Measurements from ENCODE around the gene ANXA1. TPM values are rescaled to one million over a fixed set of nuclear protein-coding genes. Genes with fewer than 3 reads are reported as not detected.

Gene ANXA1
- total RNA-seq, 1 experiment from 2014 or later = 34.4 TPM

GRCh38 chr9:73199886-73200285 is 48.2 kb downstream of the ANXA1 start:
- H3K9me3 ChIP-seq (replicated peaks) = no peaks in the 10 kb centered on the region
- no peaks in the 10 kb centered on the region for H3K36me3 ChIP-seq
- H3K27me3 ChIP-seq = 0 out of 2 replicates have a peak, but pooled peaks cover 7% of the 10 kb centered on the region
- no peaks in the 10 kb centered on the region for H3K4me1 ChIP-seq
- H3K4me3 ChIP-seq = no peak overlapping the region
- H3K27ac ChIP-seq = no peak overlapping the region
- DNase-seq = peak in 1 of 2 experiments; percentile 25

GRCh38 chr9:73200694-73201452 is 49.2 kb downstream of the ANXA1 start:
- no peaks in the 10 kb centered on the region for H3K9me3 ChIP-seq (replicated peaks)
- H3K4me1 ChIP-seq = no peaks in the 10 kb centered on the region

GRCh38 chr9:73202980-73203379 is 51.3 kb downstream of the ANXA1 start:
- H3K4me1 ChIP-seq = no peaks in the 10 kb centered on the region
- H3K27me3 ChIP-seq = peaks cover 10% of the 10 kb centered on the region; the same call in 1 of the 2 replicates
- H3K9me3 ChIP-seq (replicated peaks) = no peaks in the 10 kb centered on the region
- no peaks in the 10 kb centered on the region for H3K36me3 ChIP-seq
- no peak overlapping the region for H3K27ac ChIP-seq
- DNase-seq = no peak
- no peak overlapping the region for H3K4me3 ChIP-seq

More at GRCh38 chr9:73200694-73201452, 49.2 kb downstream of the ANXA1 start:
- peak in 1 of 2 experiments; percentile 51 for DNase-seq
- H3K27me3 ChIP-seq = 0 out of 2 replicates have a peak, but pooled peaks cover 7% of the 10 kb centered on the region
- H3K4me3 ChIP-seq = no peak overlapping the region
- no peaks in the 10 kb centered on the region for H3K36me3 ChIP-seq
- no peak overlapping the region for H3K27ac ChIP-seq

GRCh38 chr9:73204936-73205335 is 53.3 kb downstream of the ANXA1 start:
- DNase-seq = no peak
- Histone ChIP-seq H3K4me3 (no peak overlapping the region), H3K36me3 (no peaks in the 10 kb centered on the region), H3K9me3 (replicated peaks) (no peaks in the 10 kb centered on the region), H3K27me3 (peaks cover 11% of the 10 kb centered on the region; the same call in 1 of the 2 replicates), H3K27ac (no peak overlapping the region), H3K4me1 (no peaks in the 10 kb centered on the region)

GRCh38 chr9:73206851-73207250 is 55.2 kb downstream of the ANXA1 start:
- no peak overlapping the region for H3K27ac ChIP-seq
- H3K4me1 ChIP-seq = no peaks in the 10 kb centered on the region
- H3K4me3 ChIP-seq = no peak overlapping the region
- no peak for DNase-seq
- no peaks in the 10 kb centered on the region for H3K9me3 ChIP-seq (replicated peaks)
- no peaks in the 10 kb centered on the region for H3K36me3 ChIP-seq
- H3K27me3 ChIP-seq = peaks cover 6% of the 10 kb centered on the region; the same call in 1 of the 2 replicates

GRCh38 chr9:73210886-73211666 is 59.4 kb downstream of the ANXA1 start:
- Histone ChIP-seq H3K27ac (no peak overlapping the region), H3K27me3 (peaks cover 14% of the 10 kb centered on the region), H3K36me3 (no peaks in the 10 kb centered on the region), H3K4me1 (no peaks in the 10 kb centered on the region), H3K9me3 (replicated peaks) (no peaks in the 10 kb centered on the region), H3K4me3 (no peak overlapping the region)
- DNase-seq = no peak

GRCh38 chr9:73213300-73213699 is 61.6 kb downstream of the ANXA1 start:
- Histone ChIP-seq H3K4me3 (no peak overlapping the region), H3K36me3 (no peaks in the 10 kb centered on the region), H3K27me3 (peaks cover 22% of the 10 kb centered on the region), H3K9me3 (replicated peaks) (no peaks in the 10 kb centered on the region), H3K4me1 (no peaks in the 10 kb centered on the region), H3K27ac (no peak overlapping the region)
- no peak for DNase-seq

GRCh38 chr9:73215249-73215648 is 63.6 kb downstream of the ANXA1 start:
- Histone ChIP-seq H3K4me1 (no peaks in the 10 kb centered on the region), H3K9me3 (replicated peaks) (no peaks in the 10 kb centered on the region), H3K36me3 (no peaks in the 10 kb centered on the region), H3K27ac (no peak overlapping the region), H3K4me3 (no peak overlapping the region), H3K27me3 (peaks cover 21% of the 10 kb centered on the region)
- DNase-seq = no peak

GRCh38 chr9:73216100-73216499 is 64.4 kb downstream of the ANXA1 start:
- Histone ChIP-seq H3K9me3 (replicated peaks) (no peaks in the 10 kb centered on the region), H3K4me1 (no peaks in the 10 kb centered on the region), H3K4me3 (no peak overlapping the region), H3K27ac (no peak overlapping the region), H3K27me3 (peaks cover 21% of the 10 kb centered on the region), H3K36me3 (no peaks in the 10 kb centered on the region)
- no peak for DNase-seq

Other genes with a start within 250 kb of the ANXA1 start
- gene ALDH1A1, start 198.8 kb upstream of the ANXA1 start, total RNA-seq (2014; rRNA removed; shearing (Covaris generic)) = 1.0 and 1.6 TPM in 2 replicates

Data from SJCRH30 (cell line).